GM18526 (cell line): ENCODE data around the gene BICD1.

Experiments
- POLR2A ChIP-seq: IDR thresholded peaks from 3 replicates; pipeline ENCODE4 v1.6.1; 2011; ENCODE audit not compliant: insufficient read length; ENCODE audit errors: extremely low read depth

The BICD1 gene

DNA sequence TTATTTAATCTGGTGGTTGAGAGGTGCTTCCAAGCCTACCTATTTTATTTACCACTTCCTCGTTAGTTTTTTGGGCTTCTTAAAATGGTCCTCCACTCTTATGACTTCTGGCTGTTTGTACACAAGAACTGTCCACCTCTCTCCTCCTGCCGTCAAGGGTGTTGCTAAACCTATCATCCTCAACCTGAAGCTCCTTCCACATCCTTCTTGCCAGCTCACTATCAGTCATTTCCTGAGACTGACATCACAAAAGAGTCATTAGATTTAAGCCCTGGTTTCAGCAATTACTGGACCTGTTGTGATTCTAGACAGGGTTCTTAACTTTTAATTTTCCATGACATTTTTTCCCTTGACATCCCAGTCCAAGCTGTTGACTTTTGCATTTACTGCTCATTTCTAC is 91.9 kb downstream of the BICD1 start:
- TF ChIP-seq POLR2A, result no peak

DNA sequence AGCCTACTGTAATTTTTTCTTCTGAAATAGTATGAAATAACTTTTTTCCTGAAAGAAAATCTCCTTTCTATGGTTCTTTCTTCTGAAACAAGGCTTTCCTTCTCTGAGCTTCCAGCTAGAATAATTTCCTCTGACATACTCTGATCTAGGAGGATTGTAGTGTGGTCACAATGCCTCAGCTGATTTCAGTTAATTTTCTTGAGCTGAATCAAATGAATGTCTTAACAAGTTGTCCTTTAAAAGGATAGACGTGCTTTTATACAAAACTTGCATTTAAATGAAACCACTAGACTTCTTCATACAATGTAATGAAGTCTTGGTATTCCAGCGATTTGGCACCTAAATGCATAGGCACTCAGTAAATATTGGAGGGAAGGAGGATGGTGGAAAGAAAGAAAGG is 94.4 kb downstream of the BICD1 start:
- no peak for TF ChIP-seq POLR2A

DNA sequence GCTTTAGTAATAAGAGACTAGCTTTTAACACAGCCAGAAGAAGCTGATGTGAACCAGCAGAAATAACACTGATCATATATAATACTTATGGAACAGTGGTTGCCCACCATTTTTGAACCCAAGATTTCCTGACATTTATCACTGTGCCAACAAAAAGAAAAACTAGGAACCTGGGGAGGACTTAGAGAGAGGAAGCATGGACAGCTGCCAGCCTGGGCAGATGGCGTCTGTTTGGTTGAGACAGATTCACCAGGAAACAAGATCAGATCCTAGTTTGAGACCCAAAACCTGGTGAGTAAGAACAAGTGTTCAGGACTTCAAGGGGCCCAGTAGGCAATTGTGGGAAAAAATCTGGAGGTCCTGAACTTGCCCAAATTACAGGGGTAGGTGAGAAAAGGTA is 95.3 kb downstream of the BICD1 start:
- TF ChIP-seq POLR2A, result no peak

DNA sequence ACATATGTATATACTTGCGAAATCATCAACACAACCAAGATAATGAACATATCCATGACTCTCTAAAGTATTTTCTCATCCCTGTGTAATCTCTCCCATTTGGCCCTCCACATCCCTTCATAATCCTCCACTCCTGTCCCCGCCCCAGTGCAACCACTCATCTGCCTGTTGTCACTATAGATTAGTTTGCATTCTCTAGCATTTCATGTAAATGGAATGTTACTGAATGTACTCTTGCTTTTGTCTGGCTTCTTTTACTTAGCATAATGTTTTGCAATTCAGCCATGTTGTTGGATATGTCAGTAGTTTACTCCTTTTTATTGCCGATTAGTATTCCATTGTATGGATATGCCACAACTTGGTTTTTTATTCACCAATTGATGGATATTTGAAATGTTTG is 99.1 kb downstream of the BICD1 start:
- TF ChIP-seq POLR2A, result no peak

DNA sequence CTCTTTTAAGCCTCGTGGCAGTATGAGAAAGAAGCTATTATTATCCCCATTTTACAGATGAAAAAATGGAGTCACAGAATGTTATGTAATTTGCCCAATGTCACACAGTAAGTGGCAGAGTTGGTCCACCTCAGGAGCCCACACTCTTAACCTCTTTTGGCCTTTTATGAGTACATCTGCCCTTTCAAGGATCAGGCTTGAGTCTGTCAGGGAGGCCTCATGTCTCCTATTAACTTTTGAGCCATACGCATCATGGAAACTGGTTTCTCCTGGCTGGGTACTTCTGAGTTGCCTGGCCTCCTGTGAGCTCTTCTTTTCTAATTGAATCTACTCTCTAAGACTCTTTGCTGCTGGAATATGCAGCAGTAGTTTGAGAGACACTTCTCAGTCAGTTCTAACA is 101.7 kb downstream of the BICD1 start:
- TF ChIP-seq POLR2A, result no peak

- no peak for TF ChIP-seq POLR2A
Observed at GRCh38 chr12:32211066-32211899, 104.6 kb downstream of the BICD1 start.

- no peak for TF ChIP-seq POLR2A
Observed at GRCh38 chr12:32211900-32212156, 105.2 kb downstream of the BICD1 start.

GRCh38 chr12:32214723-32215122 is 108.1 kb downstream of the BICD1 start:
- TF ChIP-seq POLR2A, result no peak

DNA sequence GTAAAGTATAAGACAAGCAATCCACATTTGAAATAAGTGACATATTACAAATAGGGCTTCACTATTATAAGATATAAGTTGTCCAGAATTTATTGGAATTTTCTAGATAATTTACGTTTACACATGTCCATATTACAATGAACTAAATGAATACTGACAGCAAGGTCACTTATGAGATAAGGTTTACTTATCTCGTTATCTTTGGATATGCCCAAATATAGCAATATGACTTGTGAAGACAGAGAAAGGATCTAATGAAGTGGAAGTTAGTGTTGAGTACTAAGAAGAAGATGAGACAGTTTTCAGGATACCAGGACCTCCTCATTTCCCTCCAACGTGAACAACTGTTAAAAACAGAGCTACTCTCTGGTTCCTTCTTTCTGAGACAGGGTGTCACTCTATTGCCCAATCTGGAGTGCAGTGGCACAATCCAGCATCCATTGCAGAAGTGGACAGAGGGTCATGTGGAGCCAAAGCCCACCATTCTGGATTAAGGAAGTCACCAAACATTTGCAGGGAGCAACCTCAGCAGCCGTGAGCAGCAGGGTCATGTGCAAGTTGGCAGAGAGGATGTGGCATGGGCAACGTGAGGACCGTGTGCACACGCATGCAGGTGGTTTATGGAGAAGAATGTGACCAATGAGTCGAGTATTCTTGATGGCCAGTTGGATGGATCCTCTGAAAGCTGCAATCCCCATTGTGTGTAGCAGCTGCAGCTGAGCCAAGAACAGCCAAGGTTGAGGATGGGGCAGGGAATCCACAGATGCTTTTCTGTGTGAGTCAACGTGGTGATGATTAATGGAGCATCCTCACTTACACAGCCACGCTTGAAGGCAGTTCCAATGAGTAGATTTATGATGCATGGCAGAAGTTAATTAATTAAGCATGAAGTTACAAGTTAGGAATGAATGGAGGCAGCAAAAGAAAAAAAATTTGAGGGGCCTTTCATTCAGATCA is 111.0 kb downstream of the BICD1 start:
- no peak for TF ChIP-seq POLR2A

DNA sequence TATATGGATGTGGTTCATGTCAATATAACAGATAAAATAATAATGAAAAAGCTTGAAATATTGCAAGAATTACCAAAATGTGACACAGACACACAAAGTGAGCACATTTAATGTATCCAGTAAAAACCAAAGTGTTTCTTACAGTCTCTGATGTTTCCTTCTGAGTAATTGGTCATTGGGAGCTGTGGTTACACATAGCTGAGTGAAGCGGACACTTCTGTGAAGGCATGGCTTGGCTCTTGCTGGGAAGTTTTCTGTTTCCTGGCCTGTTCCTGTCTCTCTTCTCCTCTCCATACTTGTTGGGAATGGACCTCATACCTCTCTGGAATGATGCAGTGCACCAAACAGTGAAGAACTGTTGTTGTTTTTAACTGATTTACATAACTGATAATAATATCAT is 117.3 kb downstream of the BICD1 start:
- TF ChIP-seq POLR2A, result no peak

GRCh38 chr12:32226768-32227167 is 120.1 kb downstream of the BICD1 start:
- TF ChIP-seq POLR2A, result no peak

GRCh38 chr12:32229971-32230612 is 123.4 kb downstream of the BICD1 start:
- TF ChIP-seq POLR2A, result no peak

DNA sequence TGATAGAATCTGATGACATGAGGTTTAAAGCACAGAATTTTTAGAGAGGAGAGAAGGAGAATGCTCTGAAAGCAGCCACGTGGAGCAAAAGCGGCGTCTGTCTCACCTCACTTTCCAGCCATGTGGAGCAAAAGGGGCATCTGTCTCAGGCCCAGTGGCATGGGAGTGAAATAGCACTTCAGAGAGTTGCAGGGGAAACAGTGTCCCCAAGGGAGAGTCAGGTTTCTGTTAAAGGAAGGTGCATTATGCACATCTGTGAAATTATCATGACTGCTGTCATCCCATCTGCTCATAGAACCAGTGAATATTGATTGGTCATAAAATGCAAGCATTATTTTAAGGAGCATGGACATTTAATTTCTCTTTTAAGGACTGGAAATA is 124.0 kb downstream of the BICD1 start:
- no peak for TF ChIP-seq POLR2A

DNA sequence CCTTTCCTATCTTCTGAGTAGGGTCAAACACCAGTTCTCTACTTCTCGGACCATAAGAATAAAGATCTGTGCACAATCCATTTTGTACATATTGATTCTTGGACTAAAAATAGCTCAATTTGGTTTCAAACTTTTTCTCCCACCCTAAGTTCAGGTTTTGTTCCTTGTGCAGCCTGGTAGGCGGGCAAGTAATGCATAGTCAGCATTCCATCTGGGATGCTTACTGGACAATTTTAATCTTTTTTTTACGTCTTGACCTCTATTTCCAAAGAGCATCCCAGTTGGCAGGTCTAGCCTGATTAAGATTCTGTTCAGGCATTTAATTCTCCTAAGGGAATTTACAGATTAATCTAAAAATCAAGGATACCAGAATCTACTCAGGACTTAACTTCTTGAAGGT is 126.9 kb downstream of the BICD1 start:
- TF ChIP-seq POLR2A, result no peak

DNA sequence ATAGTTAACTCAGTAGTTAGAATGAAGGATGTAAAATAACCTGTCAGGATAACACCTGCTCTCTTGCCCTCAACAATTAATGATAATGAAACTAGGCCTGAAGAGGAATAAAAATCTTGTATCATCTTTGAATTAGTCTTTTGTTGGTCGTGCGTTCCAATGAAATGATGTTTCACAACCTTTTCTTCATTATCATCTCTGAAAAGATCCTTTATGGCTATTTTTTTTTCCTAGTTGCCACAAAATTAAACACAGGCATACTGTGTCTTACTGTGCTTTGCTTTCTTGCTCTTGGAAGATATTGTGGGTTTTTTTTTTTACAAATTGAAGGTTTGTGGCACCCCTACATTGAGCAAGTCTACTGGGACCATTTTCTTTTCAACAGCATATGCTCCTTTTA is 128.6 kb downstream of the BICD1 start:
- no peak for TF ChIP-seq POLR2A

GRCh38 chr12:32240162-32240561 is 133.5 kb downstream of the BICD1 start:
- no peak for TF ChIP-seq POLR2A
